NK-92 treated with Interleukin-12 subunit alpha and Interleukin-12 subunit beta, amount 100 ng/mL, for 24 hours (cell line): ENCODE measurements around the gene TMEM52.

Experiments used
- DNase-seq: peaks from one replicate; lab custom pipeline; 2025; lab: John Stamatoyannopoulos, UW

TMEM52 gene

GRCh38 chr1:1872329-1872994 is 46.6 kb downstream of the TMEM52 start:
- DNase-seq = no peak

- no peak for DNase-seq
Measured at GRCh38 chr1:1869469-1869868, 49.6 kb downstream of the TMEM52 start.
